GM12891 (cell line): ENCODE measurements around the gene PLXNC1.

ENCODE experiments used
- DNase-seq: peaks from one replicate; pipeline ENCODE4 v3.0.0; 2011; ENCODE audit warnings: low spot score; ENCODE audit not compliant: insufficient read length
- FAIRE-seq: peaks from 2 replicates; lab custom pipeline; 2011; peaks lifted over from hg19 to GRCh38; lab: Jason Lieb, UNC
- PAX5 ChIP-seq: IDR thresholded peaks from 2 replicates; pipeline ENCODE4 v1.6.1; 2011; ENCODE audit warnings: low read length, moderate library complexity, mild to moderate bottlenecking; ENCODE audit not compliant: insufficient read depth, severe bottlenecking
- POLR2A ChIP-seq: IDR thresholded peaks from 2 replicates; pipeline ENCODE4 v1.6.1; 2011; ENCODE audit warnings: low read depth, low read length, control low read depth
- POLR2AphosphoS5 ChIP-seq: IDR thresholded peaks from 2 replicates; pipeline ENCODE4 v1.6.1; 2011; ENCODE audit warnings: low read depth, low read length, control low read depth
- POU2F2 ChIP-seq: IDR thresholded peaks from 2 replicates; pipeline ENCODE4 v1.6.1; 2011; ENCODE audit warnings: low read depth, mild to moderate bottlenecking, control low read depth, low read length, moderate library complexity
- SPI1 ChIP-seq: IDR thresholded peaks from 2 replicates; pipeline ENCODE4 v1.6.1; 2011; ENCODE audit warnings: low read depth, low read length, control low read depth
- TAF1 ChIP-seq: IDR thresholded peaks from 2 replicates; pipeline ENCODE4 v1.6.1; 2011; ENCODE audit warnings: low read depth, low read length, control low read depth

PLXNC1 gene

GRCh38 chr12:94110258-94110657, 38.1 kb upstream of the PLXNC1 start:
- no peak for DNase-seq
- TF ChIP-seq SPI1 = no peak
- TF ChIP-seq POLR2A = no peak
- TF ChIP-seq POLR2AphosphoS5 = no peak
- TF ChIP-seq TAF1 = no peak
- TF ChIP-seq PAX5 = no peak
- TF ChIP-seq POU2F2 = no peak
- FAIRE-seq = no peak

- TF ChIP-seq TAF1 (no peak), SPI1 (no peak), POLR2AphosphoS5 (no peak), POU2F2 (no peak), PAX5 (no peak), POLR2A (no peak)
- FAIRE-seq (no peak), DNase-seq (no peak)
These were observed 37.1 kb upstream of the PLXNC1 start for GRCh38 chr12:94111302-94111701.

GRCh38 chr12:94112121-94112520, 36.3 kb upstream of the PLXNC1 start:
- no peak for FAIRE-seq
- DNase-seq = no peak
- TF ChIP-seq TAF1 = no peak
- no peak for TF ChIP-seq SPI1
- no peak for TF ChIP-seq POU2F2
- no peak for TF ChIP-seq PAX5
- TF ChIP-seq POLR2A = no peak
- no peak for TF ChIP-seq POLR2AphosphoS5

GRCh38 chr12:94114166-94114565, 34.2 kb upstream of the PLXNC1 start:
- FAIRE-seq (no peak), DNase-seq (no peak)
- TF ChIP-seq POLR2A (no peak), PAX5 (no peak), POU2F2 (no peak), SPI1 (no peak)

- no peak for DNase-seq
- FAIRE-seq = no peak
- TF ChIP-seq POLR2A (no peak), SPI1 (no peak), PAX5 (no peak), TAF1 (no peak), POU2F2 (no peak), POLR2AphosphoS5 (no peak)
These were observed 32.2 kb upstream of the PLXNC1 start for GRCh38 chr12:94116191-94116590.

GRCh38 chr12:94121886-94122285, 26.5 kb upstream of the PLXNC1 start:
- DNase-seq (no peak), FAIRE-seq (no peak)
- TF ChIP-seq SPI1 (no peak), PAX5 (no peak), POLR2A (no peak), POU2F2 (no peak), TAF1 (no peak), POLR2AphosphoS5 (no peak)

- FAIRE-seq (no peak), DNase-seq (no peak)
- no peak for TF ChIP-seq SPI1
- TF ChIP-seq TAF1 = no peak
- no peak for TF ChIP-seq POU2F2
- TF ChIP-seq PAX5 = no peak
- no peak for TF ChIP-seq POLR2A
- TF ChIP-seq POLR2AphosphoS5 = no peak
These were observed 25.8 kb upstream of the PLXNC1 start for GRCh38 chr12:94122591-94122990.

GRCh38 chr12:94123127-94123526, 25.2 kb upstream of the PLXNC1 start:
- TF ChIP-seq POLR2AphosphoS5 (no peak), SPI1 (no peak), POU2F2 (no peak), TAF1 (no peak), POLR2A (no peak), PAX5 (no peak)
- no peak for FAIRE-seq
- DNase-seq = no peak

- TF ChIP-seq SPI1 (no peak; the same call in 1 of the 2 replicates), POLR2A (no peak), TAF1 (no peak), PAX5 (no peak), POLR2AphosphoS5 (no peak), POU2F2 (no peak)
- peak; percentile 71 for FAIRE-seq
- no peak for DNase-seq
These were observed 22.3 kb upstream of the PLXNC1 start for GRCh38 chr12:94126067-94126466.
